ENCODE measurements around the gene ITGA7. TPM values are rescaled to one million over a fixed set of nuclear protein-coding genes. Genes with fewer than 3 reads are reported as not detected.
A peak's percentile ranks its signal among the peaks of the same experiment; 100 is the strongest.

Gene ITGA7
- total RNA-seq, 3 donors from 2014 or later = 20.5 to 190 (median 33.1) TPM

GRCh38 chr12:55728186-55728938 lies 20.7 kb upstream of the ITGA7 start:
- Histone ChIP-seq H3K4me3 (peak overlapping the region; percentile 75 to 89 (median 87)), H3K4me1 (peaks cover 9 to 13% of the 10 kb centered on the region in 2 donors), H3K27me3 (no peaks in the 10 kb centered on the region), H3K9me3 (no peaks in the 10 kb centered on the region), H3K36me3 (no peaks in the 10 kb centered on the region), H3K27ac (peak overlapping the region; percentile 96 to 98)
- DNase-seq (ENCODE audit: low spot score in 2 of 2) = peak in 1 of 2 donors; percentile 78
- peak in 1 of 3 donors; percentile 8 for TF ChIP-seq CTCF (IDR thresholded peaks at IDR 0.05)
- peak in 2 of 3 donors; percentile 27 to 36 for TF ChIP-seq POLR2AphosphoS5 (IDR thresholded peaks at IDR 0.05)
- TF ChIP-seq POLR2A (IDR thresholded peaks at IDR 0.05) = no peak
- intact Hi-C loops (cut with DNase I; ENCODE audit: low total_unique reads) = no loop called here

GRCh38 chr12:55727643-55728185 lies 20.0 kb upstream of the ITGA7 start:
- Histone ChIP-seq H3K36me3 (no peaks in the 10 kb centered on the region), H3K9me3 (no peaks in the 10 kb centered on the region), H3K27me3 (no peaks in the 10 kb centered on the region), H3K4me1 (peaks cover 9 to 13% of the 10 kb centered on the region in 2 donors), H3K4me3 (peak overlapping the region; percentile 75 to 89 (median 87)), H3K27ac (peak overlapping the region; percentile 96 to 98)
- intact Hi-C loops (cut with DNase I; ENCODE audit: low total_unique reads) = no loop called here
- TF ChIP-seq CTCF (IDR thresholded peaks at IDR 0.05) = no peak
- TF ChIP-seq POLR2A (IDR thresholded peaks at IDR 0.05) = no peak
- no peak for TF ChIP-seq POLR2AphosphoS5 (IDR thresholded peaks at IDR 0.05)
- peak in 1 of 2 donors; percentile 53 for DNase-seq (ENCODE audit: low spot score in 2 of 2)

- peak overlapping the region; percentile 75 to 89 (median 87) for H3K4me3 ChIP-seq
- H3K36me3 ChIP-seq = no peaks in the 10 kb centered on the region
- intact Hi-C loops (cut with DNase I; ENCODE audit: low total_unique reads) = no loop called here
- peak in 1 of 2 donors; percentile 51 for DNase-seq (ENCODE audit: low spot score in 2 of 2)
- peaks cover 9 to 13% of the 10 kb centered on the region in 2 donors for H3K4me1 ChIP-seq
- peak overlapping the region; percentile 96 to 98 for H3K27ac ChIP-seq
- no peaks in the 10 kb centered on the region for H3K9me3 ChIP-seq
- no peaks in the 10 kb centered on the region for H3K27me3 ChIP-seq
- TF ChIP-seq CTCF (IDR thresholded peaks at IDR 0.05) (no peak), POLR2A (IDR thresholded peaks at IDR 0.05) (no peak), POLR2AphosphoS5 (IDR thresholded peaks at IDR 0.05) (no peak)
Measured at GRCh38 chr12:55726971-55727370, 19.3 kb upstream of the ITGA7 start.

GRCh38 chr12:55725556-55725955 lies 17.9 kb upstream of the ITGA7 start:
- Histone ChIP-seq H3K27me3 (no peaks in the 10 kb centered on the region), H3K4me3 (no peak overlapping the region)
- intact Hi-C loops (cut with DNase I; ENCODE audit: low total_unique reads) = no loop called here

More at GRCh38 chr12:55725556-55725955, 17.9 kb upstream of the ITGA7 start:
- no peaks in the 10 kb centered on the region for H3K9me3 ChIP-seq
- peaks cover 13% of the 10 kb centered on the region in 2 donors for H3K4me1 ChIP-seq
- DNase-seq (ENCODE audit: low spot score in 2 of 2) = no peak
- TF ChIP-seq POLR2AphosphoS5 (IDR thresholded peaks at IDR 0.05) = no peak
- TF ChIP-seq CTCF (IDR thresholded peaks at IDR 0.05) = no peak
- no peak for TF ChIP-seq POLR2A (IDR thresholded peaks at IDR 0.05)
- H3K36me3 ChIP-seq = no peaks in the 10 kb centered on the region
- peak overlapping the region in 1 of 2 donors; percentile 40 for H3K27ac ChIP-seq
